Mononuclear cell (primary cell): ENCODE measurements around the gene BICD1. TPM values are rescaled to one million over a fixed set of nuclear protein-coding genes. Genes with fewer than 3 reads are reported as not detected.

Experiments
- H3K27me3 ChIP-seq: 2 replicates; pipeline ENCODE4 v1.6.0; 2011; ENCODE audit warnings: low read length, control low read depth; ENCODE audit not compliant: insufficient read depth
- H3K4me1 ChIP-seq: 2 replicates; pipeline ENCODE4 v1.5.1; 2011; ENCODE audit warnings: mild to moderate bottlenecking, low read length, control low read depth; ENCODE audit not compliant: insufficient read depth
- H3K4me3 ChIP-seq: 2 replicates; pipeline ENCODE4 v1.5.1; 2011; ENCODE audit warnings: mild to moderate bottlenecking, low read length, moderate library complexity
- H3K9me3 ChIP-seq: 2 replicates; pipeline ENCODE4 v1.5.1; 2011; ENCODE audit warnings: low read depth, mild to moderate bottlenecking, control low read depth, low read length
- total RNA-seq: library from RNA; depleted of rRNA; stranded (reverse); fragments of >200 nt; gene quantifications from one replicate; pipeline ENCODE4 v1.2.3, GENCODE V29; 2012

Gene BICD1
- total RNA-seq, 1 donor = 5.5 TPM

DNA sequence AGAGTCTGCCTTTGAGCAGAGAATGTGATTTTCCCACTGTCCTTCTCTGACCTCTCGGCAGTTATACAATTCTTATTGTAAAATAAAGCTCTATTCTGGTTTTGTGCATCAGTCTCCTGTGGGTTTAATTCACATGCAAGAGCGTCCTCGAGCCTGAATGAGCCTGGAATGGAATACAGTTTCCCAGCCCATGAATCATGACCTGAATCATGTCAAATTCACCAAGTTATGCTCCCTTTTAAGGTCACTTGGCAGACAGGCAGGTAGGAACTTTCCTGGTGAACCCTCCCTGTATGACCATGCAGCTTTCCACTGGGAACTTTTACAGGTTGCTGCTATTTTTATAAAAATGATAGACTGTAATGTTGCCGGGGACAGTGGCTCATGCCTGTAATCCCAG is 41.7 kb downstream of the BICD1 start:
- H3K27me3 ChIP-seq = no peaks in the 10 kb centered on the region

DNA sequence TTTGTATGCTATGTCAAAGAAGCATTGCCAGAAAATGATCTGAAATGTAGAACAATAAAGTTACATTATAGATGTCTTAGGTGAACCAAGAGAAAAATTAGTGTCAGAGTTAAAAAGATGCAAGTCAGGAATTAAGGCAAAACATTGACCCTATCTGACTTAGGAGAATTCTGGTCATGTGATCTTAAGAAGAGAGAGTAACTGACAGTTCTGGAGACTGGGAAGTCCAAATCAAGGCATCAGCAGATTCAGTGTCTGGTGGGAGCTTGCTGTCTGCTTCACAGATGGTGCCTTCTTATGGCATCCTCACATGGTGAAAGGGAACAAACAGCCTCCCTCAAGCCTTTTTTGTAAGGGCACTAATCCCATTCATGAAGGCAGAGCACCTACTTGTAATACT is 42.8 kb downstream of the BICD1 start:
- no peaks in the 10 kb centered on the region for H3K4me1 ChIP-seq
- no peak overlapping the region for H3K4me3 ChIP-seq
- no peaks in the 10 kb centered on the region for H3K27me3 ChIP-seq
- no peaks in the 10 kb centered on the region for H3K9me3 ChIP-seq

More for the DNA sequence above, 41.7 kb downstream of the BICD1 start:
- Histone ChIP-seq H3K4me3 (no peak overlapping the region), H3K9me3 (no peaks in the 10 kb centered on the region), H3K4me1 (no peaks in the 10 kb centered on the region)

DNA sequence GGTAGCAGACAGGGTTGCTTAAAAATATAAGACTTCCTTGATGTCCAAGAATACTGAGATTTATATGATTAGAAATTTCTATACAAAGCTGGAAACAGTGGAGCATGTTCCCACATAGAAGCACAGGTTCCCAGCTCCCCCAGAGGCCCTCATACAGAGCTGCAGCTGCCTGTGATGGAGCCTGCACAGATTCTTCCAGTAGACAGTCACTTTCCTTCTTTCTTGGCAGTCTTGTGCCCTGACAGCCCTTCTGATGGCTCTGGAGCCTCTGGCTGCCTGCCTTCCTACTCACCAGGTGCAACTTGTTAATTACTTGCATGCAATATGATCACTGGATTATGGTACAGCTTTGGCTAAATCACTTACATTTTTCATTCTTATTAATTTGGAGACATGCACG is 44.4 kb downstream of the BICD1 start:
- no peak overlapping the region for H3K4me3 ChIP-seq
- no peaks in the 10 kb centered on the region for H3K9me3 ChIP-seq
- no peaks in the 10 kb centered on the region for H3K27me3 ChIP-seq
- H3K4me1 ChIP-seq = no peaks in the 10 kb centered on the region

DNA sequence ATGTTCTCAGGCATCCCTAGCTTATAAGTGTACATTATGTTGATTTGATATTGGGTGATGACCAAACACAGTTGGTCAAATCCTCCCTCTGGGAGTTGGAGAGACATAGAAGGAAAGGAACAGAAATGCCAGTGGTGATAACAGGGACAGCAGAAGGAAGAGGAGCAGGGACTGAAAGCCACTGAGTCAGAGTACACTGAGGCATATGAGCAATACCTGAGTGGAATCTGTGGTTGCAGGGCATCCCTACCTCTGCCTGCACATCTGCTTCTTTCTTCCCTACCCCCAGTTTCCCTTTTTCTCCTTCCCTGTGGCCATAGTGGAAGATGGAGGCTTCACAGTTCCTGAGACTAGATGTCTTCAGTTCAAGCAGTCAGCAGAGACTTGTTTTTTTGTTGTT is 44.9 kb downstream of the BICD1 start:
- Histone ChIP-seq H3K27me3 (no peaks in the 10 kb centered on the region), H3K9me3 (no peaks in the 10 kb centered on the region), H3K4me1 (no peaks in the 10 kb centered on the region), H3K4me3 (no peak overlapping the region)

DNA sequence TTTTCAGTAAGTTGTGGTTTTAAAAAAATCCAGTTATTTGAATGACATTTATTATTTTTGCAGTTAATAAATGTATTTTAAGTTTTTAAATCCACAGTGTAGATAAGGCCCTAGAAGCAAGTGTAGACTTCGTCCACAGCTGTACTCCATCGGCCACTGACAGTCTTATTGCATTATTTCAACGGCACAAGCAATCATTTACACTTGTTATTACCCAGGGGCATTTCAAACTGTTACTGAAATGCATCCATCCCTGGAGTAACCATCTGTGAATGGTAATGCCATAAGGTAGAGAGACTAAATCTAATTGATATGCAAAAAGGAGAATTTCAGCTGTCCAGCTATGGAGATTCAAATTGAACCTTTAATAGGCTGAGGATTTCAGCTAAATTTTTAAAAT is 48.4 kb downstream of the BICD1 start:
- no peak overlapping the region for H3K4me3 ChIP-seq
- H3K27me3 ChIP-seq = no peaks in the 10 kb centered on the region
- no peaks in the 10 kb centered on the region for H3K9me3 ChIP-seq
- no peaks in the 10 kb centered on the region for H3K4me1 ChIP-seq

DNA sequence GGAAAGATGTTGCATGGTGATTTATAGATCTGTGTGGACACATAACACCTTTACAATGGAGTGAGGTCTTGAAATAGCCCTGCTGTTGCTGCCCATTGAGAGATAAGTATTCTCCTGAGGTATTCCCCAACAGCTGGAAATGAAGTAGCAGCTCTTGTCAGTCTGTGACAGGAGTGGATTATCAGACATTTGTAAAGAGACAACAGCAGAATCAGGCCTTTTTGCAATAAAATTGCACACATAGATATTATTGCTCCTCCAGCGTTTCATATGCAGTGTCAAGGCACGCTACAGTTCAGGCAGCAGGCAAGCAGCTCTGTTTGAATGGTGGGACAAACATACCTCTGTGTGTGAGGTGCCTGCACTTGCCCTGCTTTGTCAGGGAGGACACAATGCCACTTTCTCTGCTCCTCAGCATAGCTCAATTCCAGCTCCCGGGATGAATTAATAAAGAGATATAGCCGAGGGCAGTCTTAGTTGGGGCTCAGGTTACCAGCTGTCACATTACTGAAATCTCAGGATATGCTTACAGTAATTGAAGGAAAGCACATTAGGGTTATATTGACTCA is 49.4 kb downstream of the BICD1 start:
- no peaks in the 10 kb centered on the region for H3K4me1 ChIP-seq
- no peaks in the 10 kb centered on the region for H3K9me3 ChIP-seq
- no peak overlapping the region for H3K4me3 ChIP-seq
- H3K27me3 ChIP-seq = no peaks in the 10 kb centered on the region

DNA sequence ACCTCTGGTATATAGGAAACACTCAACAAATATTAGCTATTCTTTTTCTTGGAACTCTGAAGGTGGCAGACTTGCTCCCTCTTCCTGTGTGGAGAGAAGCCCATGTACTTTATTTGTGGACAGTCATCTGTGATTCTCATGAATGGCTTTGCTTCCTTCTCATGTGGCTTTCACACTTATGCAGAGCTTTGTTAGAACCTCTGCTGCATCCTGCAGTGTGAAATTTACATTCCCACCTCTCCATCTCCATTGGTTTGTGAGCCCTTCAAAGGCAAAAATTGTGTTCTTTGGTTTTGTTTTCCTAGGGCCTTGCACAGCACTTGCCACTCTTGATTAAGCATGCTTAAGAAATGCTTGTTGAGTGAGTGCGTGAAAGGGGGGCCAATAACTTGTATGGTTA is 51.9 kb downstream of the BICD1 start:
- H3K4me1 ChIP-seq = no peaks in the 10 kb centered on the region
- no peaks in the 10 kb centered on the region for H3K9me3 ChIP-seq
- no peak overlapping the region for H3K4me3 ChIP-seq
- H3K27me3 ChIP-seq = no peaks in the 10 kb centered on the region

DNA sequence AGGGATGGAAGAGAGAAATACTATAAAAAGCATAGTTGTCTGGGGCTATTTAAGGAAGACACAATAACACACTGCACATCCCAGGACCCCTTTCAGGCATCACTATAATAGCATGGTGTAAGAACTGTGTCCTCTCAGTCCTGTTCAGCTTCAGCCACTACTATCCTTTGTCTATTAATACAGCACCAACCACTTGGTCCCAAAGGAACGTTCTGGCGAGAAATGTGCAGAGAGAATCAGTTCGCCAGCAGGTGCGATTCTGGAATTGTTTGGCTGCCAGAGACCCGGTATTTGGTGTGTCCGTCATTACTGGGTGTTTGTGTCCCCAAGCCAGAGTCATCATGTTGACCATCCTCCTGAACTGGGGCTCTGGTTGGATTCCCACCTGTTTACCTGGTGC is 52.7 kb downstream of the BICD1 start:
- H3K4me3 ChIP-seq = no peak overlapping the region
- no peaks in the 10 kb centered on the region for H3K4me1 ChIP-seq
- no peaks in the 10 kb centered on the region for H3K27me3 ChIP-seq

DNA sequence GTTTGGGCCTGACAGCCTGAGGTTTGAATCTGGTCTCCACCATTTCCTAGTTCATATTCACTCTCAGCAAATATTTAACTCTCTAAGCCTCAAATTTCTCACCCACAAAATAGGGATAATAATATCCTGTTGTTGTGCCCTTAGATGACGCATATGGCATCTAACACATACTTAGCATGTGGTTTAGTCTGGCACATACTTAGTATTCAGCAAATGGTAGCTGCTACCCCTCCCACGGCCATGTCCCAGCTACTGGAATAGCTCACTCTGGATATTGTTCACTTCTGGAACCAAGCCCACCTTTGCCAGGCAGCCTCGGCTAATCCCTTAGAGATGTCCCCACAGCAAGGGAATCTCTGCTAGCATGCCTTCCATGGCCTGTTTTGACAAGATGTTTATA is 53.3 kb downstream of the BICD1 start:
- no peaks in the 10 kb centered on the region for H3K4me1 ChIP-seq
- no peaks in the 10 kb centered on the region for H3K9me3 ChIP-seq
- no peak overlapping the region for H3K4me3 ChIP-seq
- H3K27me3 ChIP-seq = no peaks in the 10 kb centered on the region

More for the DNA sequence above, 52.7 kb downstream of the BICD1 start:
- no peaks in the 10 kb centered on the region for H3K9me3 ChIP-seq

DNA sequence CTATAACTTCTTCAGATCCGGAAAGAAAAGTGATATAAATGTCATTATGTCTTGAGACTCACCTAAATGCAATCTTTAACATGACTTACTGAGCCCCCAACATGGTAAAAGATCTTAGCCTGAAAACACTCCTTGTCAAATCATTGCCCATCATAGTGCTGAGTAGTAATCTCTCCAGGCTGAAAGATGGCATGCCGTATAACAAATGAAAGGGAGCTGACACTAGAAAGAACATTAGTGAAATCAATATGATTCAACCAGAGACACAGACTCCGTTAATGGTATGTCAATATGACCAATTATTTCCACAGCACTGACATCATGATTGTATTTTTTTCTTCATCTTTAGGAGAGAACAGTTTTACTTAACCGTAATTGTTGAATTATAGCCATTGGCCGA is 54.4 kb downstream of the BICD1 start:
- Histone ChIP-seq H3K27me3 (no peaks in the 10 kb centered on the region), H3K4me1 (no peaks in the 10 kb centered on the region), H3K4me3 (no peak overlapping the region), H3K9me3 (no peaks in the 10 kb centered on the region)

DNA sequence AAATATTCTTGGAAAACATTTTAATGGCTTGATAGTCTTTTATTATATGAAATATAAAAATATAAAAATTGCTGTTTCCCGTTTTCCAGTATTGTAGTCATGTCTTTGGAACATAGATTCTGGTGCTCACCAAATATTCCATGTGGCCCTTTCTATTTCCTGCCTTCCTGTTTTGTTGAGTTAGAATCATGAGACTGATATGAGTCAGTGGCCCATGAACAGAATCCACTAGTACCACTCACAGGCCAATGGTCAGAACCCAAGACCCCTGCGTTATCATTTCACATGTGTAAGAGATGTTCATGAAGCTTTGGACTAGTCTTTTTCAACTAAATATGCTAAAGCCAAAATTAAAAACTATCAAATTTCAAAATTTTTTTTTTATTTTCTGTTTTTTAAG is 56.9 kb downstream of the BICD1 start:
- H3K4me3 ChIP-seq = no peak overlapping the region
- no peaks in the 10 kb centered on the region for H3K9me3 ChIP-seq
- H3K4me1 ChIP-seq = no peaks in the 10 kb centered on the region

DNA sequence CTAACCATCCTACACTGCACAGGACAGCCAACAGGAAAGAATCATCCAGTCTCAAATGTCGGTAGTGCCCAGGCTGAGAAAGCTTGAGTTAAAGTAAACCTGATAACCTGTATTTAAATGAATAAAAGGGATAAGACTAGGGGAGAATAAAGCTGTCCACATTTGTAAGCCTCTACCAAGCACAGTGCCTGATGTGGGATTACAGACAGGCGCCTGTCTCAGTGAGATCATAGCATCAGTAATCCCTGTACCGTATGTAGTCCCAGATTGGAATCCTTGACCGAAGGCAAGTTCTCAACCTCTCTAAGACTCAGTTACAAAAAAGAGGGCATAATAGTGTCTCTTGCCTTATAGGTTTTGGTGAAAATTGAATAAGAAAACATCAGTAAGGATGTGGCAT is 59.9 kb downstream of the BICD1 start:
- Histone ChIP-seq H3K27me3 (no peaks in the 10 kb centered on the region), H3K4me3 (no peak overlapping the region), H3K4me1 (no peaks in the 10 kb centered on the region), H3K9me3 (no peaks in the 10 kb centered on the region)

More for the DNA sequence above, 56.9 kb downstream of the BICD1 start:
- no peaks in the 10 kb centered on the region for H3K27me3 ChIP-seq

DNA sequence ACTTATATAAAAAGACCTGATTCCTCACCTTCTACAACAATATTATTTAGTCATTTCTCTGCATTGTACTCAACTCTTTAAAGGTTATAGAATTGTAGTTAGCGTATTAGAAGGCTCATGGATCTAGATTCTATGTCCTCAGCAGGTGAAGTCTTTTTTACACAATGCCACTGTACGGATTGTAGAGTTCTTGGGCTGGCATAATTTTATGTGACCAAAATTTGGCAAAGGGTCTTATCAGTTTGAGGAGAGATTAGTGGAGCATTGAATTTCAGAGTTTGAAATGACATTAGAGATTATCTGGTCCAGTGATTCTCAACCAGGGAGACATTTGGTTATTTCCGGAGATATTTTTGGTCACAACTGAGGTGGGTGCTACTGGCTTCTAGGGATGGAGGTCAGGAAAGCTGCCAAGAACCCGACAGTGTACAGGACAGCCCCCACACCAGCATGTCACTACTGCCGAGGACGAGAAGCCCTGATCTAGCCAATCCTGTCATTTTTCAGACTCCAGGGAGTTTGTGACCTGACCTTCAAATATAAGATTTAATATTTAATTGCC is 63.9 kb downstream of the BICD1 start:
- Histone ChIP-seq H3K4me3 (no peak overlapping the region), H3K9me3 (no peaks in the 10 kb centered on the region), H3K4me1 (no peaks in the 10 kb centered on the region), H3K27me3 (no peaks in the 10 kb centered on the region)

DNA sequence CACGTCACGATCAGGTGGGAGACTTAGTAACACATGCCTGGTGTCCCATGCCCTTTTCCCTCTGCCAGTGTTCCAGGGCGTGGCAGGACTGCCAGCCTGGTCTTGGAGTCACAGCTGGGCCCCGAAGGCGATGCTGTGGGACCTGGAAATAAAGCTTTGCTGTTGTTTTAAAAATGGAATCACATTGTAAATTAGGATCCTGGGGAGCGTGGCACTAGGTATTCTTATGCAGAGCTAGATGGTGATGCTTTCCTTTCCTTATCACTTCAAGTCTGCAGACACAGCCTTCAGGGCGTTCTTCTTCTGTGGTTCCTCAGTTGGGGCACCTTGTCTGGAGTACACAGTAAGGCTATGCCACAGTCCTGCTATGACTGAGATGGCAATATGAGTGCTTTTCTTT is 64.6 kb downstream of the BICD1 start:
- H3K4me1 ChIP-seq = no peaks in the 10 kb centered on the region
- H3K4me3 ChIP-seq = no peak overlapping the region
- H3K9me3 ChIP-seq = no peaks in the 10 kb centered on the region
- no peaks in the 10 kb centered on the region for H3K27me3 ChIP-seq

DNA sequence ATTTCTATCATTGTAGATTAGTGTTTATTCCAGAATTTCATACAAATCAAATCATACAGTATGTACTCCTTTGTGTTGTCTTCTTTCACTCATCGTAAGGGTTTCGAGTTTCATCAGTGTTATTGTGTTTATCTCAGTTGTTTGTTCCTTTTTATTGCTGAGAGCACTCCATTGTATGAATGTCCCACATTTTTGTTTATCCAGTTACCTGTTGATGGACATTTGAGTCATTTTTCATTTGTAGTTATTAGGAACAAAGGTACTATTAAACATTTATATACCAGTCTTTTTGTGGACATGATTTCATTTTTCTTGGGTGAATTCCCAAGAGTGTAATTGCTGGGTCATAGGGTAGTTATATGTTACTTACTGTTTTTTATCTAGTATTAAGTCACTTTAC is 70.0 kb downstream of the BICD1 start:
- Histone ChIP-seq H3K9me3 (no peaks in the 10 kb centered on the region), H3K4me1 (no peaks in the 10 kb centered on the region), H3K27me3 (no peaks in the 10 kb centered on the region), H3K4me3 (no peak overlapping the region)

DNA sequence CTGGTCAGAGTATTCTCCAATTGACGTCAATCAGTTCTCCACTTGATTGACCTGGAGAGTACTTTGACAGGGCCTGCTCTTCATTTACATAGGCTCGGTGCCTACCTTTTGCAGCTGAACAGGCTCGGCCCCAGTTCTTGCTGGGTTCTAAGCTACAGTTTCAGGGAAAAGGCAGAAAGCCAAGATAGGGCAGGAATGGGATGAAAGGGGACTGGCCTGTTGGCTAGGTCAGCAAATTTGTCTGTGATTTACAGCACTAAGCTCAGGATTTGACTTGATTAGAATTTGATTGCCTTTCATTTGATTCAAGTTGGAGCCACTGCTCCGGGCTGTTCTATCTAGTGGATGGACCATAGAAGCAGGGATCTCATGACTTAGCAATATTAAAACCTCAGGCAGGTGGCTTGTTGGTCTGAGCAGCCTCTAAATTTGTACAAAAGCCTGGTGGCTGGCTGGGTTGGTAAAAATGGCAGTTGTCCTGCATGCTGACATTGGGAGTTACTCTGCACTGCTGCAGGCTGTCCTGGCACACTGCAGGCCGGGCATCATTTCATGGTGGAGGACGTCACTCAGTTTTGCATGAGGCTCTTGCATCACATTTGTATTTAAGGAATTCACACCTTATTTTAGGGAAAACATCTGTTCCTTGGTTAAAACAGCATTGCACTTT is 71.8 kb downstream of the BICD1 start:
- H3K9me3 ChIP-seq = no peaks in the 10 kb centered on the region
- no peaks in the 10 kb centered on the region for H3K4me1 ChIP-seq
- no peaks in the 10 kb centered on the region for H3K27me3 ChIP-seq
- H3K4me3 ChIP-seq = no peak overlapping the region
